SW 1271 (cell line): ENCODE measurements around the gene RNF169.
"Not testable (repeated sequence)": the region's sequence is repeated elsewhere in the genome, so short reads cannot be mapped to it uniquely, and the experiment has no call there.

Experiments
- DNase-seq, 2 experiments: peaks; one replicate each; lab custom pipeline; 2025; lab: John Stamatoyannopoulos, UW

Gene RNF169

DNA sequence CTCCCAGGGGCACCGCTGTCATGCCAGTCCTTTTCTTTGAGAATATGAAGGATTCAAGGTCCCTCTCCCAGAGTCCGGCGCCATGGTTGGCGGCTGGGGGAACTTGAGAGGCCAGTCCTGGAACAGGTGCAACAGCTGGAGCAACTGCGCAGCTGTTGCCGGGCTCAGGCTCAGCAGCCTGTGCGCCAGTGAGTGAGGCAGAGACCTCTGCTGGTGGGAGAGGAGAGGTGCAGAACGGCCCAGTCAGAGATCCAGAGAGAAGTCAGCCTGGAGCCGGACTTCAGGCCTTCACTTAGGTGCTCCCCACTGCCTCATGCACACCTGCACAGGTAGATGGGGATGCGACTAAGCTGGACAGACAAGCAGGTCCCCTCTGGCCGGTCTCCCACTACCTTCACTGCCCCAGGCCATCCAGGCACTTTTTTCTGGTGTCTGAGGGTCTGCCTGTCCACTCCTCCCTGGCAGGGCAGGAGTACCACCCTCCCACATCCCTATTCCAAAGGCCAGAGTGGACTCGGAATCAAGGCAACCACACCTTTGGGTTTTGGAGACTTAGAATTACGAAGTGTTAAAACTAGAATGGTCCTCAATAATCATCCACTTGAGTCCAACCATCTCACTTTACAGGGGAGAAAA, 22.0 kb upstream of the RNF169 start:
- DNase-seq, result peak in 1 of 2 experiments; percentile 48

DNA sequence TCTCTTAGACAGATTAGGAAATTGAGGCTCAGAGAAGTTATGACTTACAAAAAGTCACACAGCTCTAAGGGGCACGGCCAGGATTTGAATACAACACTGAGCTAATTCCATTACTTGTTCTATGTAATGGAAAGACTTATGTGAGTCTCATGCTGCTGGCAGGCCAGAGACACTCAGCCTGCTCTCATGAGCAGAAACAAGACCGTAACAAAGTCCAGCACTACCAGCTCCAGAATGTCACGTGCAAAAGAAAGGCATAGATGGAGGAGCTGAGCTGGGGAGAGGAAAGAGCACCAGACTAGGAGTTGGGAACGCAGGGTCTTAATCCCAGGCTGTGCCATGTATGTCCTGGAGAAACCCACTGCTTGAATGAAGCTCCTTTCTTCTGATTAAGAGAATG, 19.3 kb upstream of the RNF169 start:
- DNase-seq, result no peak

- DNase-seq, result no peak
Observed at GRCh38 chr11:74730571-74731260, 17.9 kb upstream of the RNF169 start.

DNA sequence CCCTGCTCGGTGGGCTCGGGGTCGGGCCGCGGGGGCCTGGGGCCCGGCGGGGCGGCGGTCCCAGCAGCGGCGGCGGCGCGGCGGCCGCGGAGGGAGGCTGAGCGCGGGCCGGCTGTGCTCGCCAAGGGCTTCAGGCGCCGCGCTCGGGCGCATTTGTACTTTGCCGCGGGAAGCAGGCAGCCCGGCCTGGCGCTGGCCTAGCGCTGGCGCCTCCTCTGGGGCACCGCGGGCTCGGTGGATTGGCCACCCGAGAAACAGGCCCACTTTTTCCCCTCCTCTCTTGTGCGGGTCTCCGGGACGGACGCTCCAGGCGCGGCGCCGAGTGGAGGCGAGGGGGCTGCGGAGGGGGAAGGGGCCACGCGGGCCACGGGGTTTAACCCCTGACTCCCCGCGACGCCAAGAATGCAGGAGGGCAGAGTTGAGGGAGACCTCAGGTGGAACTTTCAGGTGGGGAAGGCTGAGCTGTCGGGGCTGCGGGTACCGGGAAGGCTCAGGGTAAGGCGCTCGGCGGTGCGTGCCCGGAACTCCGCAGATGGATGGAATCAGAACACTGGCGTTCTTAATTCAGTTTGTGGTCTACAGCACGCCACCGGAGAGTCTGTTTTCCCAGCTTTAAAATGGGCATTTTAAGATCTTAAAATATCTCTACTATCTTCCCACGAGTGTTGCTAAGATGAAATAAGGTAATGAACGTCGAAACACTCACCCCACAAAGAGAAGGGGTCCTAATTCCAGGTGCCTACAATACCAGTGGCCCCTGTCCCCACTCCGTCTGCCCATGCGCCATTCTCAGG, 17.2 kb upstream of the RNF169 start, which contains the start of gene CHRDL2:
TSS of gene CHRDL2 (minus strand) at position 126 of the 794 bp plus-strand sequence. CDS start 538 bp downstream, outside the sequence.
- no peak for DNase-seq

- no peak for DNase-seq
Observed at GRCh38 chr11:74734559-74734925, 14.1 kb upstream of the RNF169 start.

- DNase-seq, result no peak
Observed at GRCh38 chr11:74735365-74735928, 13.2 kb upstream of the RNF169 start.

GRCh38 chr11:74736031-74736430, 12.6 kb upstream of the RNF169 start:
- DNase-seq, result no peak

GRCh38 chr11:74739546-74740270, 8.9 kb upstream of the RNF169 start:
- DNase-seq, result peak in 1 of 2 experiments; percentile 54

- DNase-seq, result no peak
Observed at GRCh38 chr11:74742070-74742469, 6.6 kb upstream of the RNF169 start.

DNA sequence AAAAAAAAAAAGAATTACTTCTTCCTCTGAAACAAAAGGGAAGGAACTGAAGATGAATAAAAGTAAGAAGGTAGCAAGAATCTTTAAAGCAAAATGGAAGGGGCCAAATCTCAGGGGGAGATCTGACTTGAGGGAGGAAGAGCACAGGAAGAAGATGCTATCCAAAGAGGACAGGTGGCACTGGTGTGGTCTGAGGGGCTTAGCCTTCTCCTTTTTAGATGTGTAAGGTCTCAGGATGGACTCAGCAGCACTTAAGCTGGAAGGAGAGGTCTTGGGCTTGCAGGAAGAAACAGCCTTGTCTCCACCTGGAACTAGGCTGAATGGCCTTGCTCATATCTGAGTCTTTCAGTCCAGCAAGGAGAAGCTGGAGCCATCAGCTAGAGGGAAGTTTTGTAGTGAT, 5.0 kb upstream of the RNF169 start:
- no peak for DNase-seq

DNA sequence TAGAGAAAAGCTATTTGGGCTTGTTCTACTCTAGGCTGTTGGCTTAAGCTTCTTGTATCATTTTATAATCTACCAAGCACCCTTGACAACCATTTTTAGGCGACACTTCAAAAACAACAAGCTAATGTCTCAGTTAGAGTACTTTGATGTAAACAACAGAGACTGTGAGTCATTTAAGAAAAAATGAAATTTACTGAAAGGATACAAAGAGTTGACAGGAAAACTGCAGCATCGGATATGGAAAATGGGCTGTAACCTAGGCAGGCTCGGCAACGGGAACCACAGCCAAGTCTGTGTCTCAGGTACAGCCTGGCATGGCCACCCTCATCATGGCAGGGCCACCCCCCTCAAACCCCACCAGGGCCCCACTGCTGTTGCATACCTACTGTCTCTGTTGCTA, 4.4 kb upstream of the RNF169 start:
- no peak for DNase-seq

DNA sequence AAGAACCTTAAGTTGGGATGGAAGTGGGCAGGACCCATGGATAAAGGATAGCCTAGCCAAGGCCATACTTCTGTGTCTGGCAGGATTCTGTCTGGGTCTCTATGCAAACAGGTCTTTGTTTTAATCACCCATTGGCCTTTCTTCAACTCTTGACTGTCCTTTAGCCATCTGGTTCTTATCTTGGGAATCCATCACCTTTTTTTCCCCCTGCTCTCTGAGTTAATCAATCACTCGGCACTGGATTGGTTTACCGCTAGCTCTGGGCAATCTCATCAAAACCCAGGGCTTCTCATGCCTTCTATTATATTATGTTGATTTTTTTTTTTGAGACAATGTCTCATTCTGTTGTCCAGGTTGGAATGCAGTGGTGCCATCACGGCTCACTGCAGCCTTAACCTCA, 1.8 kb upstream of the RNF169 start:
- no peak for DNase-seq

GRCh38 chr11:74749127-74749964, 697 bp downstream of the RNF169 start:
- DNase-seq, result peak in 1 of 2 experiments; percentile 60

GRCh38 chr11:74749965-74750296, 1.3 kb downstream of the RNF169 start:
- DNase-seq, result no peak

DNA sequence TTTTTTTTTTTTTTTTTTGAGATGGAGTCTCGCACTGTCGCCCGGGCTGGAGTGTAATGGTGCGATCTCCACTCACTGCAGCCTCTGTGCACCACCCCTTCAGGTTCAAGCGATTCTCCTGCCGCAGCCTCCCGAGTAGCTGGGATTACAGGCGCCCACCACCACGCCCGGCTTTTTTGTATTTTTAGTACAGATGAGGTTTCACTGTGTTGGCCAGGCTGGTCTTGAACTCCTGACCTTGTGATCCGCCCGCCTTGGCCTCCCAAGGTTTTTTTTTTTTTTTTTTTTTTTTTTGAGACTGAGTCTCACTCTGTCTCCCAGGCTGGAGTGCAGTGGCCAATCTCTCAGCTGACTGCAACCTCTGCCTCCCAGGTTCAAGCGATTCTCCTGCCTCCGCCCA, 1.9 kb downstream of the RNF169 start:
- not testable (repeated sequence) for DNase-seq

- DNase-seq, result no peak
Observed at GRCh38 chr11:74751303-74751702, 2.7 kb downstream of the RNF169 start.

GRCh38 chr11:74754507-74755252, 6.0 kb downstream of the RNF169 start:
- DNase-seq, result peak; percentile 73 to 92

DNA sequence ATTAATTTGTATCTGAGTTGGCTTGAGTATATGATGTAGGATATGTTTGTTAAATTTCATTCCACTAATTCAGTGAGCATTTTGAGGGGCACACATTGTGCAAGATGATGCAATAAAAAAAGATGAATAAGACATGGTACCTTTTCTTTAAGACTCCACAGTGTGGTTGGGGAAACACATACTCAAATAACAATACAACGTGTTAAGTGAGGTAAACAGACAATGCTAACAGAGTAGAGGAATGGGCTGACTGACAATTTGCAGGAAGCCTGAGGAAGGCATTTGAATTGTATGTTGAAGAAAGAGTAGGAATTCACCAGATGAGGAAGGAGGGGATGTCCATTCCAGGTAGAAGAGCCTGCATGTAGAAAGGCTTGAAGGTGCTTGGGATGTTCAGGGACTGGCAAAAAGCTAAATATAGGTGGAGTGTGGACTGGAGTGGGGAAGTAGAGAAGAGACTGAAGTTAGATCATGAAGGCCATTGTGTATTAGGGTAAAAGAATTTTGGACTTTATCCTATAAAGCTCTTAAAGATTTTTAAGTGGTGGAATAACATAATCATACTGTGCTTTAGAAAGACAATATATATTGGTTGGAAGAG, 6.8 kb downstream of the RNF169 start:
- no peak for DNase-seq

DNA sequence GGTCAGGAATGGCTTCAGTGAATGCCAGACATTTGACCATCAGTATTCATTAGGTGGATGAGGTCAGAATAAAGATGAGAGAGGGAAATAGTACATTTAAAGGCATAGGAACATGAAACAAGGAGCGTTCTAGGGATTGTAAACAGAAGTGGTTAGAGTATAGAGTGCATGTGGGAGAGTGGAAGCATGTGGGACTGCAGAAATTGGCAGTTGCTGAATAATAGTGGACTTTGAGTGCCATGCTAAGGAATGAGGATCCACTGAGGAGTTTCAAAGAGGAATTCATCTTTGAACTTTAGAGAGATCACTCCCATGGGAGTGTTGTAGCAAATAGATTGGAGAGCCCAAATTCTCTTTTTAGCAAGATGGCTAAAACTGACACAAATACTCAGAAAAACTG, 7.9 kb downstream of the RNF169 start:
- DNase-seq, result no peak

DNA sequence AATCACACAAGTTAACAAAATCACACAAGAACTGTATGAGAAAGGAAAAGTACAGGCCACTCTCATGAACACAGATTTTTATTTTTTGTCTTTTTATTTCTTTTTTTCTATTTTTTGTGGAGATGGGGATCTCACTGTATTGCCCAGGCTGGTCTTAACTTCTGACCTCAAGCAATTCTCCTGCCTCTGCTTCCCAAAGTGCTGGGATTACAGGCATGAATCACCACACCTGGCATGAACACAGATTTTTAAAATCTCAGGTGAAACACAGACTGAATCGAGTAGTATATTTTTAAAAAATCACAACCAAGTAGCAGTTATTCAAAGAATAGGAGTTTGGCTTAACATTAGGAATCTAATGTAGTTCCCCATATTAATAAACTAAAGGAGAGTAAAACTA, 18.3 kb downstream of the RNF169 start:
- DNase-seq, result no peak
